CD14-positive monocyte (primary cell): ENCODE results near the gene RASSF5. TPM values are rescaled to one million over a fixed set of nuclear protein-coding genes. Genes with fewer than 3 reads are reported as not detected.

Source experiments
- DNase-seq, 3 donors: peaks; one replicate each; pipeline ENCODE4 v3.0.0-alpha.2; 2011 to 2022
- H2AFZ ChIP-seq: 2 replicates; pipeline ENCODE4 v1.6.0; 2012; ENCODE audit warnings: mild to moderate bottlenecking, low read depth, low read length, inconsistent platforms; ENCODE audit not compliant: insufficient read depth, poor library complexity, severe bottlenecking
- H3K27ac ChIP-seq, 2 donors: 1 replicate in 1 of 2; 2 replicates in 1 of 2; pipeline ENCODE4 v1.5.1; 2012 to 2013; ENCODE audit warnings: low read length in 2 of 2, control low read depth in 1 of 2, inconsistent platforms in 1 of 2, low read depth in 1 of 2, mild to moderate bottlenecking in 1 of 2
- H3K27me3 ChIP-seq, 2 donors: one replicate each; pipeline versions ENCODE4 v1.6.0 to v1.6.1; 2011 to 2013; ENCODE audit warnings: low read length in 2 of 2; ENCODE audit not compliant: control insufficient read depth in 2 of 2, insufficient read depth in 2 of 2
- H3K36me3 ChIP-seq, 2 donors: replicated peaks in 1 of 2; 1 replicate in 1 of 2; 2 replicates in 1 of 2; pipeline versions ENCODE4 v1.5.1 to v1.6.1; 2012 to 2013; ENCODE audit warnings: low read length in 2 of 2, control low read depth in 1 of 2, inconsistent platforms in 1 of 2, mild to moderate bottlenecking in 1 of 2; ENCODE audit not compliant: insufficient read depth in 2 of 2, control insufficient read depth in 1 of 2
- H3K4me1 ChIP-seq, 2 donors: 1 replicate in 1 of 2; 2 replicates in 1 of 2; pipeline versions ENCODE4 v1.5.1 to v1.6.1; 2012 to 2013; ENCODE audit warnings: low read length in 2 of 2, control low read depth in 1 of 2, inconsistent platforms in 1 of 2, mild to moderate bottlenecking in 1 of 2, moderate library complexity in 1 of 2; ENCODE audit not compliant: insufficient read depth in 2 of 2, control insufficient read depth in 1 of 2
- H3K4me2 ChIP-seq: replicated peaks from 2 replicates; pipeline ENCODE3; 2012; ENCODE audit warnings: low read length, moderate library complexity, mild to moderate bottlenecking; ENCODE audit not compliant: poor library complexity, severe bottlenecking; ENCODE audit errors: extremely low read depth
- H3K4me3 ChIP-seq, 3 experiments: fragments of 200-600 bp in 1 of 3; sonication (generic) in 1 of 3; replicated peaks in 1 of 3; 1 replicate in 2 of 3; 2 replicates in 1 of 3; pipeline ENCODE4 v1.5.1; 2011 to 2013; ENCODE audit warnings: low read length in 3 of 3, mild to moderate bottlenecking in 3 of 3, control low read depth in 2 of 3, low read depth in 2 of 3, inconsistent platforms in 1 of 3, moderate library complexity in 1 of 3
- H3K79me2 ChIP-seq: 2 replicates; pipeline ENCODE4 v1.6.0; 2012; ENCODE audit warnings: mild to moderate bottlenecking, control low read depth, inconsistent platforms, low read length, moderate library complexity; ENCODE audit not compliant: insufficient read depth
- H3K9ac ChIP-seq: 2 replicates; pipeline ENCODE4 v1.6.0; 2017; ENCODE audit warnings: low read length, mild to moderate bottlenecking; ENCODE audit not compliant: insufficient read depth, poor library complexity, severe bottlenecking
- H3K9me3 ChIP-seq, 2 donors: replicated peaks in 1 of 2; 1 replicate in 1 of 2; 2 replicates in 1 of 2; pipeline versions ENCODE4 v1.5.1 to v1.6.1; 2012 to 2013; ENCODE audit warnings: low read length in 2 of 2, control low read depth in 1 of 2; ENCODE audit not compliant: control insufficient read depth in 1 of 2, insufficient read depth in 1 of 2
- H4K20me1 ChIP-seq: 2 replicates; pipeline ENCODE4 v1.6.0; 2012; ENCODE audit warnings: mild to moderate bottlenecking, low read length, control low read depth, moderate library complexity; ENCODE audit not compliant: insufficient read depth
- H3K27ac Mint-ChIP-seq, 7 donors: one replicate each; pipeline ENCODE4 v1.8.0; 2020; ENCODE audit warnings: mild to moderate bottlenecking in 7 of 7, mixed read lengths in 7 of 7, moderate library complexity in 6 of 7, inconsistent platforms in 2 of 7
- H3K27me3 Mint-ChIP-seq, 3 donors: one replicate each; pipeline ENCODE4 v1.8.0; 2021 to 2022; ENCODE audit warnings: low read depth in 3 of 3, mild to moderate bottlenecking in 3 of 3, mixed read lengths in 3 of 3, moderate library complexity in 3 of 3, inconsistent platforms in 1 of 3
- H3K36me3 Mint-ChIP-seq, 2 donors: one replicate each; pipeline ENCODE4 v1.8.0; 2020; ENCODE audit warnings: mixed read lengths in 2 of 2, inconsistent platforms in 1 of 2, mild to moderate bottlenecking in 1 of 2
- H3K4me1 Mint-ChIP-seq: one replicate; pipeline ENCODE4 v1.8.0; 2020; ENCODE audit warnings: mild to moderate bottlenecking, mixed read lengths
- H3K4me3 Mint-ChIP-seq, 2 donors: one replicate each; pipeline ENCODE4 v1.8.0; 2020; ENCODE audit warnings: mild to moderate bottlenecking in 2 of 2, mixed read lengths in 2 of 2, moderate library complexity in 1 of 2
- H3K9me3 Mint-ChIP-seq, 7 donors: one replicate each; pipeline ENCODE4 v1.8.0; 2020 to 2022; ENCODE audit warnings: mixed read lengths in 7 of 7, mild to moderate bottlenecking in 6 of 7, moderate library complexity in 6 of 7, inconsistent platforms in 2 of 7
- WGBS: methylation state at CpG from one replicate; pipeline ENCODE4 v1.1.5; 2013; ENCODE audit warnings: missing lambda C conversion rate; ENCODE audit not compliant: insufficient coverage; 5-methylcytosine and 5-hydroxymethylcytosine counted together
- intact Hi-C, 2 donors: fragments of 100-400 bp; cut with micrococcal nuclease; formaldehyde crosslinking; loops; one replicate each; pipeline versions ENCODE4 v1.15.0 to v1.15.1; 2023
- polyA plus RNA-seq, 3 donors: library from polyadenylated mRNA; depleted of rRNA in 1 of 3; unstranded in 2 of 3; stranded (reverse) in 1 of 3; fragments of 300-500 nt in 2 of 3; fragments of >200 nt in 1 of 3; fragmentation: Illumina TruSeq in 2 of 3; gene quantifications; 1 replicate in 2 of 3; 2 replicates in 1 of 3; pipeline ENCODE4 v1.2.3, GENCODE V29; 2012 to 2021
- TF ChIP-seq, protein P1 (sequence below): fragments of 200-600 bp; IDR thresholded peaks from one replicate; pipeline ENCODE4 v1.8.0; 2022; ENCODE audit warnings: antibody characterized with exemption, mild to moderate bottlenecking

RASSF5 gene
- polyA plus RNA-seq, 3 donors, result 81.6 to 129 (median 127) TPM

DNA sequence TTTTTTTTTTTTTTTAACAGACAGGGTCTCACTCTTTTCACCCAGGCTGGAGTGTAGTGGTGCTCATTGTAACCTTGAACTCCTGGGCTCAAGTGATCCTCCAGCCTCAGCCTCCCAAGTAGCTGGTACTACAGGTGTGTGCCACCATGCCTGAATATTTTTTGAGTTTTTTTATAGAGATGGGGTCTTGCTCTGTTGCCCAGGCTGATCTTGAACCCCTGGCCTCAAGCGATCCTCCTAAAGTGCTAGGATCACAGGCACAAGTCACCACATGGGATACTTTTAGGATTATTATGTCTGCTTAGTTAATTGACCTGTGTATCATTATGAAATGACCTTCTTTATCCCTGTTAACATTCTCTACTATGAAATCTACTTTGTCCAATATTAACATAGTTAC lies 38.0 kb downstream of the RASSF5 start:
- Histone ChIP-seq H3K27me3 (no peaks in the 10 kb centered on the region), H2AFZ (no peak overlapping the region), H3K36me3 (no peaks in the 10 kb centered on the region), H3K9ac (no peak overlapping the region), H3K27ac (no peak overlapping the region), H3K4me3 (no peak overlapping the region), H3K9me3 (no peaks in the 10 kb centered on the region), H4K20me1 (no peaks in the 10 kb centered on the region), H3K79me2 (no peaks in the 10 kb centered on the region), H3K4me1 (no peaks in the 10 kb centered on the region), H3K4me2 (no peak overlapping the region)
- Mint-ChIP-seq H3K36me3 (no peaks in the 10 kb centered on the region), H3K27ac (peak overlapping the region in 1 of 7 donors; percentile 32), H3K4me1 (peaks cover 2% of the 10 kb centered on the region), H3K27me3 (peaks cover 0 to 2% (median 0%) of the 10 kb centered on the region in 3 donors), H3K9me3 (peaks cover 0 to 2% (median 0%) of the 10 kb centered on the region in 7 donors), H3K4me3 (no peak overlapping the region)
- intact Hi-C loops, result loop anchor here (1.0 to 2.0 kb wide), 2 partner anchors 37 to 38 kb away; no protein-coding TSS in a partner anchor
- WGBS, result no CpG with 5 or more reads among the region's 1 CpG
- DNase-seq, result no peak
- TF ChIP-seq, protein P1, sequence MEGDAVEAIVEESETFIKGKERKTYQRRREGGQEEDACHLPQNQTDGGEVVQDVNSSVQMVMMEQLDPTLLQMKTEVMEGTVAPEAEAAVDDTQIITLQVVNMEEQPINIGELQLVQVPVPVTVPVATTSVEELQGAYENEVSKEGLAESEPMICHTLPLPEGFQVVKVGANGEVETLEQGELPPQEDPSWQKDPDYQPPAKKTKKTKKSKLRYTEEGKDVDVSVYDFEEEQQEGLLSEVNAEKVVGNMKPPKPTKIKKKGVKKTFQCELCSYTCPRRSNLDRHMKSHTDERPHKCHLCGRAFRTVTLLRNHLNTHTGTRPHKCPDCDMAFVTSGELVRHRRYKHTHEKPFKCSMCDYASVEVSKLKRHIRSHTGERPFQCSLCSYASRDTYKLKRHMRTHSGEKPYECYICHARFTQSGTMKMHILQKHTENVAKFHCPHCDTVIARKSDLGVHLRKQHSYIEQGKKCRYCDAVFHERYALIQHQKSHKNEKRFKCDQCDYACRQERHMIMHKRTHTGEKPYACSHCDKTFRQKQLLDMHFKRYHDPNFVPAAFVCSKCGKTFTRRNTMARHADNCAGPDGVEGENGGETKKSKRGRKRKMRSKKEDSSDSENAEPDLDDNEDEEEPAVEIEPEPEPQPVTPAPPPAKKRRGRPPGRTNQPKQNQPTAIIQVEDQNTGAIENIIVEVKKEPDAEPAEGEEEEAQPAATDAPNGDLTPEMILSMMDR, result no peak

DNA sequence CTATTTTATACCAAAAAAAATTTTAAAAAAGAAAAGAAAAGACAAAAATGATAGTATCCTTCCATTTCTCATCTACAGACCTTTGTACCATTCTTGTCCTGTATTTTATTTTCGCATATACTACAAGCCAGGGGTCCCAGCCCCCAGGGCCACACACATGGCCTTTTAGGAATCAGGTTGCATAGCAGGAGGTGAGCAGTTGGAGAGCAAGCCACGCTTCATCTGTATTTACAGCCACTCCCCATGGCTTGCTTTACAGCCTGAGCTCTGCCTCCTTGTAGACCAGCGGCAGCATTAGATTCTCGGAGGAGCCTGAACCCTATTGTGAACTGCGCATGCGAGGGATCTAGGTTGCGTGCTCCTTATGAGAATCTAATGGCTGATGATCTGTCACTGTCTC lies 39.8 kb downstream of the RASSF5 start:
- H3K4me1 ChIP-seq, result no peaks in the 10 kb centered on the region
- no peak overlapping the region for H3K4me2 ChIP-seq
- intact Hi-C loops, result no loop called here
- H3K27me3 Mint-ChIP-seq, result peaks cover 0 to 2% (median 0%) of the 10 kb centered on the region in 3 donors
- H3K27ac ChIP-seq, result no peak overlapping the region
- H3K79me2 ChIP-seq, result no peaks in the 10 kb centered on the region
- H2AFZ ChIP-seq, result no peak overlapping the region
- no peak overlapping the region for H3K4me3 ChIP-seq
- H3K36me3 Mint-ChIP-seq, result peaks cover 0 to under 1% of the 10 kb centered on the region in 2 donors
- H3K4me3 Mint-ChIP-seq, result no peak overlapping the region
- H4K20me1 ChIP-seq, result no peaks in the 10 kb centered on the region
- TF ChIP-seq, protein P1, result no peak
- H3K4me1 Mint-ChIP-seq, result peaks cover 3% of the 10 kb centered on the region
- H3K9ac ChIP-seq, result no peak overlapping the region
- H3K9me3 Mint-ChIP-seq, result peaks cover 0 to 3% (median 0%) of the 10 kb centered on the region in 7 donors
- 80% methylated on average over 6 of the region's 7 CpGs for WGBS
- H3K27ac Mint-ChIP-seq, result no peak overlapping the region
- no peaks in the 10 kb centered on the region for H3K36me3 ChIP-seq
- H3K9me3 ChIP-seq, result no peaks in the 10 kb centered on the region
- no peak for DNase-seq
- no peaks in the 10 kb centered on the region for H3K27me3 ChIP-seq
